ENCODE measurements around the gene LRRK2. TPM values are rescaled to one million over a fixed set of nuclear protein-coding genes. Genes with fewer than 3 reads are reported as not detected.

LRRK2 gene
- total and polyA plus RNA-seq, 2 experiments from 2014 or later: 0.24 TPM; not detected in 1

- no peaks in the 10 kb centered on the region for H3K79me2 ChIP-seq (replicated peaks; ENCODE audit: insufficient read depth)
- no peaks in the 10 kb centered on the region for H4K20me1 ChIP-seq (replicated peaks; ENCODE audit: insufficient read depth)
- H3K27me3 ChIP-seq (ENCODE audit: insufficient read depth): no peaks in the 10 kb centered on the region
- H3K9me3 Mint-ChIP-seq: peaks cover 5% of the 10 kb centered on the region; the same call in 2 of the 3 replicates
- DNase-seq (ENCODE audit: low spot score): no peak
- TF ChIP-seq ZNF331 (CRISPR knock-in tag; IDR thresholded peaks at IDR 0.05; ENCODE audit: low read depth): no peak
- no peak for TF ChIP-seq EZH2phosphoT487 (IDR thresholded peaks at IDR 0.05; ENCODE audit: unreplicated experiment)
- no peak for TF ChIP-seq ZNF114 (CRISPR knock-in tag; IDR thresholded peaks at IDR 0.05)
- no peak for TF ChIP-seq ETS1 (IDR thresholded peaks at IDR 0.05)
- TF ChIP-seq, protein P1, sequence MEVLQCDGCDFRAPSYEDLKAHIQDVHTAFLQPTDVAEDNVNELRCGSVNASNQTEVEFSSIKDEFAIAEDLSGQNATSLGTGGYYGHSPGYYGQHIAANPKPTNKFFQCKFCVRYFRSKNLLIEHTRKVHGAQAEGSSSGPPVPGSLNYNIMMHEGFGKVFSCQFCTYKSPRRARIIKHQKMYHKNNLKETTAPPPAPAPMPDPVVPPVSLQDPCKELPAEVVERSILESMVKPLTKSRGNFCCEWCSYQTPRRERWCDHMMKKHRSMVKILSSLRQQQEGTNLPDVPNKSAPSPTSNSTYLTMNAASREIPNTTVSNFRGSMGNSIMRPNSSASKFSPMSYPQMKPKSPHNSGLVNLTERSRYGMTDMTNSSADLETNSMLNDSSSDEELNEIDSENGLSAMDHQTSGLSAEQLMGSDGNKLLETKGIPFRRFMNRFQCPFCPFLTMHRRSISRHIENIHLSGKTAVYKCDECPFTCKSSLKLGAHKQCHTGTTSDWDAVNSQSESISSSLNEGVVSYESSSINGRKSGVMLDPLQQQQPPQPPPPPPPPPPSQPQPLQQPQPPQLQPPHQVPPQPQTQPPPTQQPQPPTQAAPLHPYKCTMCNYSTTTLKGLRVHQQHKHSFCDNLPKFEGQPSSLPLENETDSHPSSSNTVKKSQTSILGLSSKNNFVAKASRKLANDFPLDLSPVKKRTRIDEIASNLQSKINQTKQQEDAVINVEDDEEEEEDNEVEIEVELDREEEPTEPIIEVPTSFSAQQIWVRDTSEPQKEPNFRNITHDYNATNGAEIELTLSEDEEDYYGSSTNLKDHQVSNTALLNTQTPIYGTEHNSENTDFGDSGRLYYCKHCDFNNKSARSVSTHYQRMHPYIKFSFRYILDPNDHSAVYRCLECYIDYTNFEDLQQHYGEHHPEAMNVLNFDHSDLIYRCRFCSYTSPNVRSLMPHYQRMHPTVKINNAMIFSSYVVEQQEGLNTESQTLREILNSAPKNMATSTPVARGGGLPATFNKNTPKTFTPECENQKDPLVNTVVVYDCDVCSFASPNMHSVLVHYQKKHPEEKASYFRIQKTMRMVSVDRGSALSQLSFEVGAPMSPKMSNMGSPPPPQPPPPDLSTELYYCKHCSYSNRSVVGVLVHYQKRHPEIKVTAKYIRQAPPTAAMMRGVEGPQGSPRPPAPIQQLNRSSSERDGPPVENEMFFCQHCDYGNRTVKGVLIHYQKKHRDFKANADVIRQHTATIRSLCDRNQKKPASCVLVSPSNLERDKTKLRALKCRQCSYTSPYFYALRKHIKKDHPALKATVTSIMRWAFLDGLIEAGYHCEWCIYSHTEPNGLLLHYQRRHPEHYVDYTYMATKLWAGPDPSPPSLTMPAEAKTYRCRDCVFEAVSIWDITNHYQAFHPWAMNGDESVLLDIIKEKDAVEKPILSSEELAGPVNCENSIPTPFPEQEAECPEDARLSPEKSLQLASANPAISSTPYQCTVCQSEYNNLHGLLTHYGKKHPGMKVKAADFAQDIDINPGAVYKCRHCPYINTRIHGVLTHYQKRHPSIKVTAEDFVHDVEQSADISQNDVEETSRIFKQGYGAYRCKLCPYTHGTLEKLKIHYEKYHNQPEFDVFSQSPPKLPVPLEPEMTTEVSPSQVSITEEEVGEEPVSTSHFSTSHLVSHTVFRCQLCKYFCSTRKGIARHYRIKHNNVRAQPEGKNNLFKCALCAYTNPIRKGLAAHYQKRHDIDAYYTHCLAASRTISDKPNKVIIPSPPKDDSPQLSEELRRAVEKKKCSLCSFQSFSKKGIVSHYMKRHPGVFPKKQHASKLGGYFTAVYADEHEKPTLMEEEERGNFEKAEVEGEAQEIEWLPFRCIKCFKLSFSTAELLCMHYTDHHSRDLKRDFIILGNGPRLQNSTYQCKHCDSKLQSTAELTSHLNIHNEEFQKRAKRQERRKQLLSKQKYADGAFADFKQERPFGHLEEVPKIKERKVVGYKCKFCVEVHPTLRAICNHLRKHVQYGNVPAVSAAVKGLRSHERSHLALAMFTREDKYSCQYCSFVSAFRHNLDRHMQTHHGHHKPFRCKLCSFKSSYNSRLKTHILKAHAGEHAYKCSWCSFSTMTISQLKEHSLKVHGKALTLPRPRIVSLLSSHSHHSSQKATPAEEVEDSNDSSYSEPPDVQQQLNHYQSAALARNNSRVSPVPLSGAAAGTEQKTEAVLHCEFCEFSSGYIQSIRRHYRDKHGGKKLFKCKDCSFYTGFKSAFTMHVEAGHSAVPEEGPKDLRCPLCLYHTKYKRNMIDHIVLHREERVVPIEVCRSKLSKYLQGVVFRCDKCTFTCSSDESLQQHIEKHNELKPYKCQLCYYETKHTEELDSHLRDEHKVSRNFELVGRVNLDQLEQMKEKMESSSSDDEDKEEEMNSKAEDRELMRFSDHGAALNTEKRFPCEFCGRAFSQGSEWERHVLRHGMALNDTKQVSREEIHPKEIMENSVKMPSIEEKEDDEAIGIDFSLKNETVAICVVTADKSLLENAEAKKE (CRISPR knock-in tag; IDR thresholded peaks at IDR 0.05): no peak
- no peak for TF ChIP-seq CREB1 (CRISPR knock-in tag; IDR thresholded peaks at IDR 0.05; ENCODE audit: low read depth)
- no peak for TF ChIP-seq STAT1 (IDR thresholded peaks at IDR 0.05; ENCODE audit: unreplicated experiment)
- no peak for TF ChIP-seq CTCF (conservative IDR thresholded peaks at IDR 0.05; ENCODE audit: low read depth in 2 of 2)
- TF ChIP-seq REST (IDR thresholded peaks at IDR 0.05; ENCODE audit: unreplicated experiment): no peak
- no peak for TF ChIP-seq NANOG (IDR thresholded peaks at IDR 0.05; ENCODE audit: borderline replicate concordance)
- no peak for TF ChIP-seq JUNB (IDR thresholded peaks at IDR 0.05; ENCODE audit: unreplicated experiment)
- no peak for TF ChIP-seq EZH2 (IDR thresholded peaks at IDR 0.05; ENCODE audit: low read depth, unreplicated experiment)
- TF ChIP-seq POLR2AphosphoS5 (IDR thresholded peaks at IDR 0.05; ENCODE audit: low read depth): no peak
- H3K9me2 ChIP-seq (ENCODE audit: insufficient read depth): no peaks in the 10 kb centered on the region
- H3K27me3 Mint-ChIP-seq (ENCODE audit: insufficient read depth, low read depth, poor library complexity): no peaks in the 10 kb centered on the region
- no peak overlapping the region for H3K27ac ChIP-seq (ENCODE audit: low read depth)
- peaks cover 5% of the 10 kb centered on the region; the same call in 1 of the 2 replicates for H3K36me3 ChIP-seq (ENCODE audit: insufficient read depth)
- no peak overlapping the region for H3K4me3 ChIP-seq
- no peak overlapping the region for H3K4me2 ChIP-seq
- no peak for ATAC-seq
- no peaks in the 10 kb centered on the region for H3K4me1 ChIP-seq (ENCODE audit: insufficient read depth)
- H3K4me3 Mint-ChIP-seq: no peak overlapping the region
- H2AFZ ChIP-seq: no peak overlapping the region
- no peaks in the 10 kb centered on the region for H3K4me1 Mint-ChIP-seq
- H3K27ac Mint-ChIP-seq: no peak overlapping the region
- no peaks in the 10 kb centered on the region for H3F3A ChIP-seq (replicated peaks; ENCODE audit: low read depth)
- H3K36me3 Mint-ChIP-seq (ENCODE audit: low read depth): no peaks in the 10 kb centered on the region
These were observed 68.1 kb downstream of the LRRK2 start for GRCh38 chr12:40292788-40293429.

All from GM23338 (cell line).